Gastroesophageal sphincter (tissue), 3 donors: Measurements from ENCODE around the gene GPRASP3.
"Not testable (repeated sequence)": the region's sequence is repeated elsewhere in the genome, so short reads cannot be mapped to it uniquely, and the experiment has no call there.

Experiments used
- CTCF ChIP-seq, 4 experiments: fragments of 200-600 bp in 2 of 4; fragments of 450-650 bp in 2 of 4; sonication (generic) in 1 of 4; IDR thresholded peaks; one replicate each; pipeline ENCODE4 v1.5.1; 2017 to 2019; ENCODE audit warnings: antibody characterized with exemption in 4 of 4, mild to moderate bottlenecking in 2 of 4, moderate library complexity in 2 of 4
- EP300 ChIP-seq: sonication (generic); formaldehyde crosslinking; IDR thresholded peaks from one replicate; pipeline ENCODE4 v1.6.1; 2017; ENCODE audit warnings: antibody characterized with exemption, mild to moderate bottlenecking
- POLR2A ChIP-seq, 2 donors: fragments of 450-650 bp; IDR thresholded peaks; one replicate each; pipeline ENCODE4 v1.6.1; 2017; ENCODE audit warnings: antibody characterized with exemption in 2 of 2, mild to moderate bottlenecking in 2 of 2, moderate library complexity in 1 of 2
- POLR2AphosphoS5 ChIP-seq: sonication (generic); formaldehyde crosslinking; IDR thresholded peaks from one replicate; pipeline ENCODE4 v1.6.1; 2017; ENCODE audit warnings: antibody characterized with exemption

GRCh38 chrX:102721169-102721506 lies 595 bp downstream of the GPRASP3 start:
- not testable (repeated sequence) for TF ChIP-seq CTCF (IDR thresholded peaks at IDR 0.05); POLR2A (IDR thresholded peaks at IDR 0.05); POLR2AphosphoS5; EP300
